GM19452 (cell line): ENCODE data around the gene PTPRD.

Source experiments
- ATAC-seq: cut with Tn5 transposase; IDR thresholded peaks from one replicate; pipeline ENCODE4 v1.9.1; 2021; ENCODE audit not compliant: unreplicated experiment

PTPRD gene

DNA sequence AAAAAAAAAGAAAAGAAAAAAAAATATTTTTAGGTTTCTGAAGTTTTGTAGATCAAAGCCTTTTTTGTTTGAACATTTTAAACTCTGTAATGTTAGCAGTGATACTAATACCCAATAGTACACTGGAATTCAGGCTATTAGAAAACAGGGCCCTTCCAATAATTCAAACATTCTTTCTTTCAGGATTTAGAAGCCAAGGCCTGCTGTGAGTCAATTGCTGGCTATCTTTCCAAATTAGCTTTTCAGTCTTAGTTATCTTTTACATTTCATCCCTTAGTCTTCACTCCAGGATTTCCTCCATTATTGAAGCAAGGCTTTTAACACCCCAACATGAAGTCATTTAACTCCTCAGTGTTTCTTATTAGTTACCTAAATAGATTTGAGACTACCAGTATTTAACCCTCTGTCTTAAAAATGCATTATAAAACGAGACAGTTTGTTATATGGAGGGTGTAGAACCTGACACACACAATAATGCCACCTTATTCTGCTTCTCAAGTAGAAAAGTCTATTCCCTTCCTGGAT lies 1861.3 kb downstream of the PTPRD start:
- ATAC-seq: no peak

DNA sequence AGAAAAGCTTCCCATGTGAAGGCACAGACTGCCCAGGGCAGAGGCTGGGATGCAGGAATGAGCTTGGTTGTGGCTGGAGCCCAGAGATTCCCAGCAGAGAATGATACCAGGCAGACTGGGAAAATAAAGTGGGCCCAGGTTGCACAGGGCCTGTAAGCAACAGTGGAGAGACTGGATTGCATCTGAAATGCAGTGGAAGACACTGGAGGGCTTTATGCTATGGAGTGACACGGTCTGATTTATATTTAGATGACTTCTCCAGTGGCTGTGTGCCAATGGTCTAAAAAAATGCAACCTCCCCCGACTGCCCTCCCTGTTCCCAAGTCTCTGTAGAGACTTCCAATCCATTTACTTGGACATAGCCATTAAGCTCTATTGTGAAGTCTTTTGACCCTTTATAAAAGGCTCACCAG lies 1862.2 kb downstream of the PTPRD start:
- no peak for ATAC-seq

DNA sequence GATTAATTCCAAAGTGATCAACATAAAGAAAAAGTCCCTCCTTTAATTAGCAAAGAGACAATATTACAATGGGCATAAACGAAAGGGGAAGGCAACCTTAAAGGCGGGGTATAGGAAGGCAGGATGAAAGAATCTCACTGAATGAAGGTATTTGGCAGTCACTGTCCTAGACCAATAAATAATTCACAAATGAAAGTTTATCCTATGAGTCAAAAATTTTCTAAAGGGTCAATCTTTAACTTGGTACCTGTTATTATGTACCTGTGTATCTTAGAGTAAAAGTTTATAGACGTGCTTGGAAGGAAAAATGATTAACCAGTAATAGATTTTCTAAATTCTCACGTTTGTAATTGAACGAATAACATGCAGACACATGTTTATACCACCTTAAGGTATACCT lies 1867.5 kb downstream of the PTPRD start:
- ATAC-seq: no peak

DNA sequence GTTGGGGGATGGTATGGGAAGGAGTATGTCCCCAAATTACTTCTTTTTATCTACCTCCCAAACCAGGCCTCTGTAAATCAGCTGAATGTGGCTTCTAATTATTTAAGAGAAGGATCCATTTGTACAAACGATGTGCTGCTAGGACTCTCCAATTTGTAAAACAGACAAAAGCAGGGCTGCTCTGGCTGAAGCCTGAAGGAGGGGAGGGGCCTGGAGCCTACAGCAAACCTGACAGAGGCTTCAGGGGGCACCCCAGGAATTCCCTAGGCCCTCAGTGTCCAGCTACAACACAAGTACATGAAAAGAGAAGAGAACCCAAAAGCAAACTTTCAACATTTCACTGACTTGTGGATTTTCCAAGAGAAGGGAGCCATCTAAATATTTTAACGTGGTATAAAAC lies 1873.9 kb downstream of the PTPRD start:
- no peak for ATAC-seq

DNA sequence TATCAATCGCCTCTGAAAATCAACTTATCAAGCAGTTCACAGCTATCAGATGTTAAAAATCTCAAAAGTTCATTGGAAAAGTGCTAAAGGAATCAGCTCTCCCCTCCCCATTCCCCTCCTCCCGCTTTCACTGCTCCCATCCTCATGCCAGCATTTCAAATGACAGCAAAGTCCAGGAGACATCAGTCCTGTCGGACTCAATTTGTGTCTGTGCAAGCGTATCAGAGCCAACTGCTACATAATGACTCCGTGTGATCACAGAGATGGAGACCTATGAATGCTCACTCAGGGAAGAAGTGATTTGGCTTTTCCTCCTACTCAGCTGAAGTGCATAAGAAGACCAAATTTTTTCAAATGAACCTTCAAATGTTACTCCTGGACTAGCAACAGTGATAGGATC lies 1876.0 kb downstream of the PTPRD start:
- no peak for ATAC-seq

DNA sequence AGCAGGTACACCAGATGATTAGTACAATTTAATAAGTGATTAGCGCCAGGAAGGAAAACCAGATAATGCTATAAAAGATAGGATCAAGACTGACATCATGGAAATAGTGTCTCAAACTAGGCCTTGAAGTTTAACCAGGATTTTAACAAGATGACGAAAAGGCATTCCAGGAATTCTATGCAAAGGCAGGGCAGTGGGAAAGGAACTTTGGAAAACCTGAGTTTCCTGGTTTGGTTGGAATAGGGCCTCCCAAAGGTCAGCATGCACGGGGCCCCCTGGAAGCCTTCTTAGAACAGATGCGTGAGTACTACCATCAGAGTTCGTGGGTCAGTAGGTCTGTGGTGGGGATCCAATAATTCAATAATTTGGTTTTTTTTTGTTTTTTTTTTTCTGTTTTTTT lies 1878.0 kb downstream of the PTPRD start:
- ATAC-seq: no peak

DNA sequence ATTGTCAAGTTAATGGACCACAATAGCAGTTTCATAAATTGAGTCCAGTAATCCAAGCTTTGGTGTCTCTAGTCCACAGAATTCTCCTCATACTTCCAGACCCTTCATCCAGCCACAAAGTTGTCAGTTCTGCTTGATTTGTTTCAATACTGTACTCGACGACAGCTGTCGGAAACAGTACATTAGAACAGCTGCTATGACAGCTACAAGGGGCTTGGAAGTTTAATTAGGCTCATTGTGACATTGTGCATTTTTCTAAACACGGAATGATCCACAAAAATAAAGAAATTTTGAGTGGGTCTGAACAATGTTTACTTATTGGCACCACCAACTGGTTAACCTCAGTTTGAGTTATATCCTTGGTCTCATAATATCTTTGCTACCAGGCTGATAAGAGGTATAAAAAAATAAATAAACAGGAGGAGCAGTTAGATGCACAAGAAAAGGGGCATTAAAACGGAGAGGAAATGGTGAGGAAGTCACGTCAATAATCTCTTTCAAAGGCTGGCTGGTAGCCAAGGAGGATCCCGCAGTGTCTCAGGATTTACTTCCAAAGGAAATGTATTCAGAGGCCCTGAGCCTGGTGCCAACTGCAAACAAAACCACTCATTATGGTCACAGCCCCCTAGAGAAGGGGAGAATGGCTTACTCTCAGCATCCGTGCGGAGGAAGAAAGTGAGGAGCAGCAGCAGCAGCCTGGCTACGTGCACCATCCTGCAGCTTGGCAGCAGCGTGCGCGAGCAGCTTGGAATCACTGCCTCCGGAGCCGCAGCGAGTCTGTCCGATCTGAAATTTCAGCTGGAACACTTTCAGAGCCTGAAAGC lies 1879.5 kb downstream of the PTPRD start:
- no peak for ATAC-seq

DNA sequence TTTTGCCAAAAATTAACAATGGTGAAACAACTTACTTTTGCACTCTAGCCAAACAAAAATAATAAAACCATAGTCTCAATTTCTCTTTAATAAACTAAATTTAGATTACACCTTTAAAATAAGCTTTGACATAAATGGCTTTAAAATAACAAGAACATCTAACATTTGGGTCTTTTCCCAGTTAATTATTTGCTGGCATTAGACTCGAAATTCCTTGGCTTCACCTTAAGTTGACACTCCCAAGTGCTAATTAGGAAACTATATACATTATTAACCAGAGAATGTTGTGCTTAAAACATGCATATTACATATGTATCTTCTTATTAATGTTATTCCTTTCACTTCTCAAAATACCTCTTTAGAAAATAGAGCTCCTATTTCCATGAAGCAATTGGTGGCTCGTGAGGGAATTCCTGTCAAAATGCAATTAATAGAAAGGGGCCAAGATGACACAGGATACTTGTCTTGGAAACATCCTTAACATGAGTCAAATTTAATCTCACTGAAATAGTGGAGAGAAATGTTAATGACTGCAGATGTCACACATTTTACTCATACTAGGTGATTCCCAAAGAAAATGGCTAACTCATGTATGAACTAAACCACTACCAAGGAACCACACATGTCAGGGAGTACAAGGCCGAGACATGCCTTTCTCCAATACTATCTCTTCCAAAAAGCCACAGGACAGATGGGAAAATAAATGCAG lies 1880.3 kb downstream of the PTPRD start:
- ATAC-seq: no peak

DNA sequence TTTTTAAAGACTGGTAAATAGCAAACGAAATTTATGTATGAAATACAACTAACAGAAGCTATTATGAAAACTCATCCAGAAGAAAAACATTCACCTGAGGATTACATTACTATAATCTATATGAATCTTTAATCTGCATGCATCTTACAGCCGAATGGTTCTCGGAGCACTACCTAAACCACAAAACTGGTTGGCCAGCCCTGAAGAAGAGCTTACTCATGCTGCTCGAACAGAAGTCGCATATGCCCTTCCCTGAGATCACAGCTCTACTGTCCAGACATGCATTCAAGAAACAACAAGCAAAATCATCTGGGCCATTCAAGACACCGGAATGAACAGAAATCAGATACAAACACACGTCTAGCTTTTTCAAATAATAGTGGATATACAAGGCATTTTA lies 1882.2 kb downstream of the PTPRD start:
- ATAC-seq: no peak

DNA sequence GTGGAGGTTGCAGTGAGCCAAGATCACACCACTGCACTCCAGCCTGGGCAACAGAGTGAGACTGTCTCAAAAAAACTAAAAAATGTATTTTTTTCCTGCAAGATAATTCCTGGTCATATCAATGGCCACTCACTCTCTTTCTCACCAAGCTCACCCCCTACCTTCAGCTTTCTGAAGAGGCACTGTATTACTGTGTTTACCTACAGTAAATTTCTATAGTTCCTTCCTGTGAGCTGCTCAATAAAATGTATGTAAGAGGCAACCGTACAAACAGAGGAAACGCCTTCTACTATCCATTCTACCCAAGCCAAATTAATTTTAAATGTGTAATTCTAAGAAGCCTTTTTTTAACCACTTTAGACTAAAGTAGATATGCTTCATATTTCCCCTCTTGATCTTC lies 1883.9 kb downstream of the PTPRD start:
- ATAC-seq: no peak

DNA sequence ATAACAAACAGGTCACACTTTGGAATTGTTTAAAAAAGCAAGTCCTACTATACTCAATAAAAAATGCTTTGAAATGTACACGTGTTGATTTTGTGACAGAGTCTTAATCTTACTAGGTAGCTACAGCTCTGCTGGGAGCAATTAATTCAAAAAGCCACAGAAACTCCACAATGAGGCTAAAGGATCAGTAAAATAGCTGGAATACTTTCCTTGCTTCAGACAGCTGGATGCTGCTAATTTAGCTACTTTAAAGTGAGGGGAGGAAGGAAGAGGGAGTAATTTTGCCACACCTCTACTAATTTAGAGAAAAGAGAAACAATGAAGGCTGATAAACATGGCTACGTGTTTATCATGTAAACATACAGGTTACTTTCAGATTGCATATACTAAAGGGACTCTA lies 1885.6 kb downstream of the PTPRD start:
- ATAC-seq: no peak

DNA sequence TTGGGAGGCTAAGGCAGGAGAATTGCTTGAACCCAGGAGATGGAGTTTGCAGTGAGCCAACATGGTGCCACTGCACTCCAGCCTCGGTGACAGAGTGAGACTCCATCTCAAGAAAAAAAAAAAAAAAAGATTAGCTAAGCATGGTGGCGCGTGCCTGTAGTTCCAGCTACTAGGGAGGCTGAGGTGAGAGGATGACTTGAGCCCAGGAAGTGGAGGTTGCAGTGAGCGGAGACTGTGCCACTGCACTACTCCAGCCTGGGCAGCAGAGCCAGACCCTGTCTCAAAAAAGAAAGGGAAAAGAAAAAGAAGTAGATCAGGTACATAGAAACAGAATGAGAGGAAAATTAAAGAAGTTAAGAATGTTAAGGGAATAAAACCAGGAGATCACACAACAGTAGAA lies 1886.1 kb downstream of the PTPRD start:
- no peak for ATAC-seq

DNA sequence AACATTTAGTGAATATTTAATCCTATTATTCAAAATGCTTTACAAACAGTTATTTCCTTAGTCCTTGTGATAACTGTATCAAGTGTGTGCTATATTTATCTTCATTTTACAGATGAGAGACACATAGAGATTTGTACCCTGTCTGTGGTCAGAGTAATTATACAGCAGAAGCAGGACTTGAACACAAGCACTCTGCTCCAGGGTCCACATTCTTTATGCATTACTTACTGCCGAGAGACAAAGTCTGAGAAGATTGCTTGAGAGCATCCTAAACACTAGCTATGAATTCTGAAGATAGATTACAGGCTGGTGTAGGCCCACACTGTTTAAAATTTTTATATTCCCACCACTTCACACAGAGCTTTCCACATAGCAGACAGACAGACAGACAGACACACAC lies 1887.2 kb downstream of the PTPRD start:
- no peak for ATAC-seq

DNA sequence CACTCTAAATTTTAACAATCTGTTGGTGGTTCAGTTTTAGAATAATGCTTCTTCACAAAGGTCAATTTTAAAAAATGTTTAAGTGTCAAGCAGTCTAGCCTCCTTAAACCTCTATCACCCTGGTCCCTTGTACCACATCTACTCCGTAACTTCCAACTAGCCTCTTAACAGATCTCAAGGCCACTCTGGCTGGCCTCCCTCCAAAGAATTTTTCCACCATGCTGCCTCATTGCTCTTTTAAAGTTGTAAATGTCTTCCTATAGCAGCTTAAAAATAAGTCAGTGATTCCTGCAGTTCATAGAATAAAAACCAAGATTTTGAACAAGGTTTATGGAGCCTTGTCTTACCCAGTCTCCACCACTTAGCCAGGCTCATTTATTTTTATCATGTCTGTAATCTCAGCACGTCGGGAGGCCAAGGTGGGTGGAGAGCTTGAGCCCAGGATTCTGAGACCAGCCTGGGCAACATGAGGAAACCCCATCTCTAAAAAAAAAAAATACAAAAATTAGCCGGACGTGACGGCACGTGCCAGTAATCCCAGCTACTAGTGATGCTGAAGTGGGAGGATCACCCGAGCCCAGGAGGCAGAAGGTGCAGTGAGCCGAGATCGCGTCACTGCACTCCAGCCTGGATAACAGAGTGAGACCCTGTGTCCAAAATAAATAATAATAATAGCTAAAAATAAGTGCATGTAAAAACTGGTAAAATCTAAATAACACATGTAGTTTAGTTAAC lies 1888.4 kb downstream of the PTPRD start:
- no peak for ATAC-seq

DNA sequence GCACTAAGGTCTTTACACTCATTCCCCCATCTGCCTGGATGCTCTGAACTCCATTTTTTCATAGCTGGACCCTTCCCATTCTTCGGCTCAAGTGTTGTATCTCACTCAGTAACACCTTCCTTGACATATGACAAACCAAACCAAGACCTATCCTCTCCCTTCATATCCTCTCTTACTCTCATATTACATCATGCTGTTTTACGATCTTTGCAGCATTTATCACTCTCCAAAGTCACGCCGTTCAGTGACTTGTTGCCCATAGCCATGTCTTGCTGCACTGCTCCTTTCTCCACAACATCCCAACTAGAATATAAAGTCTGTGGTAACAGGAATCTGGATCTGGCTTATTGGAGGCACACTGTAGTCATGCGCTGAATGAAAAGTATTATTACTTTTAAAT lies 1889.6 kb downstream of the PTPRD start:
- ATAC-seq: no peak

DNA sequence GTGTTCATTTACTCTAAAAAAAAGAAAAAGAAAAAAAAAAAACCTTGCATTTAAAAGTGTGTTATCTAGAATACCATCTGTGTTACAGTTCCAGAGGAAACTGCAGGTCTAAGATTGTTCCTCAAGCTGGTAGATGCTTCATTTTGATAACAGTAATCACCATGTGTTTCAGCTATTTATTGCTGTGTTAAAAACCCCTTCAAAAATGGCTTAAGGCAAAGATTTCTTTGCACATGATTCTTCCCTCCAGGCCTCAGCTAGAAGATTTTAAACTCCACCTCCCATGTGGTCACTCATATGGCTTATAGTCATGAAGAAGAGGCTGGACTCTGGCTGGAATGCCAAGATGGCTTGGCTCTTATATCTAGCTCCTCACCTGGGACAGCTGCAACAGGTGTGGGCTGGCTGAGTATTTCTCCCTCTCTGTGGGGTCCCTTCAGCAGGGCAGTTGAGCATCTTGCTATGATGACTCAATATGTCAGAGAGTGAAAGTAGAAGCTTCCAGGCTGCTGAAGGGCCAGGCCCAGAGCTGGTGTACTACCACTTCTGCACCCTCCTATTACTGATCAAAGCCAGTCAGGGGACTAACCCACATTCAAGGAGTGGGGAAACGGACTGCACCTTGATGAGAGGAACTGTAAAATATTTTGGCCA lies 1892.8 kb downstream of the PTPRD start:
- no peak for ATAC-seq

DNA sequence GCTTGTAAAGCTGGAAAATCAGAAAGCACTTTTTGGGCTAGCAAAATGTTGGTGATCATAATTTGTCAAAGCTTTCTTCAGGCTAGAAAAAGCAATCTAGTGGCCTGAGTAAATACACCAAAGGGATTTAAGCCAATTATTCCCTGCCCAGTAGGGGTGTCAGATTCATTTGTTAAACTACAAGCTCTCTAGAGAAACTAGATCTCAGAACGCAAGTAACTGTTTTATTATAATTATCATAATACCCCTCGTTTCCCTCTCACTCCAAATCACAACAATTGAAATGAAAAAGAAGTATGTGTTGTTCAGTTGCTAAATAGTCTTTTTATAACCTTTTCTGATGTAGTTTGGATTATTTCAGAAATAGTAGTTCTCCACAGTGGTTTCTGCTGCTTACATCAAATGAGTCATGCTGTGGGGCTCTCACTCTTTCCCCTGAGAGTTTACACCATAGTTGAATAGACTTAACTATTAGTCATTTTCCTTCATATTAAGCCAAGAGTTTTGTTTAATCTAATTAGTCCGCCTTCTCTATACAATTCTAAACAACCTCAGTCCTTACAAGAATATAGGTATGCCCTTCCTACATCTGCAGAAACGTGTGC lies 1894.6 kb downstream of the PTPRD start:
- ATAC-seq: no peak

DNA sequence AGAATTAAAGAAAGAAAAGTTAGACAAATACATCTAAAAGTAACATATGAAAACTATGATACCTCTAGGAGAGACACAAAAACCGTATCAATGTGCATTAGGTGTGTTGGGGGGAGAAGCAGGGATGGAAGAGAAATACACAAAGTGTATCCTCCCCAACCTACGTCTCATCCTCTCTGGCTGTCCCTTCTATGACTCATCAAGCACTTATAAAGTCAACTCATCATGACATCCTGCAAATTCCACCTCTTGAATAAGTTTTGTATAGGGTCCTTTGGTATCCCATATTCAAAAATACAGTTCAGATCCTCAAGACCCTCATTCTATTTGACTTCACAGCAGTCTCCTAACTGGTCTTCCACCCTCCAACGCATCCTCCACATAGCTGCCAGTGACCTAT lies 1895.7 kb downstream of the PTPRD start:
- ATAC-seq: no peak

DNA sequence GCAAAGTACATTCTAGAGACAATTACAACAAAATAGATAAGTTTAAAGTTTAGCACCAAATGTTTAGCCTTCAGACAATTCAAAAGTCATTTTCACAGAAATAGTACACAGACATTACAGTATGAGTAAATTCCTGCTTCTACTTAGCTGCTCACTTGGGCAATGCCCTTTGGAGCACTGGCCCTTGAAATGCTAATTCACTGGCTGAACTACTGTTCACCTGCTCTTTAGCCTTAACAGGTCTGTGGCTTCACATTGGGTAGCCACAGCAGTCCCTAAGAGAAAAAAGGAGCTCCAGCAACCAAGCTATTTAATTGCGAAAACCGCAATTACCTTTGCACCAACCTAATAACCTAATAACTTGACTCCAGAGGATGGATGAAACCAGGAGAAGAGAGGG lies 1897.0 kb downstream of the PTPRD start:
- no peak for ATAC-seq

DNA sequence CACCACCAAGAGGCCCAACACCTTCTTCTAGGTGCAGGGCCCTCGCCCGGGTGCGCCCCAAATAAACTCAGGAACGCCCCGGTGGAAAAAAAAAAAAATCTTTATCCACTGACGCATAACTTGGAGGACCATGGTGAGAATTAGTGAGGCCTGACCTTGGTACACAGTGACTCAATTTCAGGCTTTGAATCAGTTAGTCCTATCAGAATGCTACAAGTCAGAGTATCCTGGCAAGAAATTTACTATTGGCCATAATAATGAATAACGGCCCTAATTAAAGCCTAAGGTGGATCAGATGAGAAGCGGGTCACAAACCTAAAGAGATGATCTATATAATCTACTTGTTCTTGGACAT lies 1899.0 kb downstream of the PTPRD start:
- no peak for ATAC-seq
